NCI-H2029 (cell line): Measurements from ENCODE around the gene MEIS3.
"Not testable (repeated sequence)": the region's sequence is repeated elsewhere in the genome, so short reads cannot be mapped to it uniquely, and the experiment has no call there.

Experiments
- DNase-seq: peaks from one replicate; lab custom pipeline; 2025; lab: John Stamatoyannopoulos, UW

MEIS3 gene

DNA sequence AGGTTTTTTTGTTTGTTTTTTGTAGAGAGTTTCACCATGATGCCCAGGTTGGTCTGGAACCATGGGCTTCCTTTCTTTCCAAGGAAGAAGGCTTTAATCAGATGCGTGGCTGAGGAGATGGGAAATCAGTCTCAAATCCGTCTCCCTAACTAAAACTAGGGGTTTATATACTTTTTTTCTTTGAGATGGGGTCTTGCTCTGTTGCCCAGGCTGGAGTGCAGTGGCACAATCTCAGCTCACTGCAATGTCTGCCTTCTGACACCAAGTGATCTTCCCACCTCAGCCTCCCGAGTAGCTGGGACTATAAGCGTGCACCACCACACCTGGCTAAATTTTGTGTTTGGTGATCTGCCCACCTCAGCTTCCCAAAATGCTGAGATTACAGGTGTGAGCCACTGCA, 34.8 kb downstream of the MEIS3 start:
- DNase-seq: not testable (repeated sequence)

- DNase-seq: not testable (repeated sequence)
These were observed 35.4 kb downstream of the MEIS3 start for GRCh38 chr19:47383890-47384289.

- DNase-seq: no peak
These were observed 37.6 kb downstream of the MEIS3 start for GRCh38 chr19:47381653-47382279.

DNA sequence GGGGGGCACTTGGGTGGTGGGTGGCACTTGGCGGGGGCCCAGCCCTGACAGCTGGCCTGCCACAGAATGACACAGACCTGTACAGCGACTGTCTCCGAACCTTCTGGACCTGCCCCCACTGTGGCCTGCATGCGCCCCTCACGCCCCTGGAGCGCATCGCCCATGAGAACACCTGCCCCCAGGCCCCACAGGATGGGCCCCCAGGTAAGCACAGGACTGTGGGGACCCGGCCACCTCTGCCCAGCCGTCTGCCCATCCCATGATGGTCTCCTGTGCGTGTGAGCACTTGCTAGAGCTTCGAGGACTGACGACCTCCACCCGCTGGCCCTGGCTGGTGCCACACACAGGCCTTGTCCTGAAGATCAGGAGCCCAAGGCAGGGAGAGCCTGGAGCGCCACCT, 38.2 kb downstream of the MEIS3 start:
- no peak for DNase-seq

DNA sequence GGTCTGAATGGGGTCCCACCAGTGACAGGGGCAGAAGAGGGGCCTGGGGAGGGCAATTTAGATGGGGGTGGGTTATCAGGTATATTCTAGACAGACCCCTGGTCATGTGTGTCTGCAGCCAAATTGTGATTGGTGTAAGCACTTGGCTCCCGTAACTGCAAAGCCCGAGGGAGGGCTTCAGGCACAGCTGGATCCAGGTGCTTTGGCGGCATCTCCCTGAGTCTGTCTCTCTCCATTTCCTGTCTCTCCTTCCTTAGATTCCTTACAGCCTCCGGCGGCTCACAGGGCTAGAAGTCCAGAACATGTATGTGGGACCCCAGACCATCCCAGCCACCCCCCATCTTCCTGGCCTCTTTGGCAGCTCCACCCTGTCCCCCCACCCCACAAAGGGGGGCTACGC, 38.8 kb downstream of the MEIS3 start:
- DNase-seq: no peak

GRCh38 chr19:47379381-47379938, 39.9 kb downstream of the MEIS3 start:
- DNase-seq: no peak

DNA sequence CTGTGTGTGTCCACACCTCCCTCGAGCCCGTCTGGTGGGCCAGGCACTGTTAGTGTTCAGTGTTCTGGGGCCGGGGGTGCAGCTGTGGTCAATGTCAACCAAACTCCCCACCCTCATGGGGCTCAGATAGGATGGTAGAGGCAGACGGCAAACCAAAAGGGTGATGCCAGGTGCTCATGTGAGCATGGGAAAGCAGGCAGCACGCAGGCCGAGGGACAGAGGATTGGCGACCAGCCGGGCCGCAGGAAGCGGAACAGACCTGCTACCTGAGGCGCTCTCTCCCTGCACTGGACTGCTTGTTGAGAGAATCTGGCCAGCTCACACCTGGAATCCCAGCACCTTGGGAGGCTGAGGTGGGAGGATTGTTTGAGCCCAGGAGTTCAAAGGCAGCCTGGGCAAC, 41.1 kb downstream of the MEIS3 start:
- no peak for DNase-seq

GRCh38 chr19:47377801-47378200, 41.5 kb downstream of the MEIS3 start:
- DNase-seq: peak; percentile 46

GRCh38 chr19:47377208-47377701, 42.1 kb downstream of the MEIS3 start:
- DNase-seq: peak; percentile 66

DNA sequence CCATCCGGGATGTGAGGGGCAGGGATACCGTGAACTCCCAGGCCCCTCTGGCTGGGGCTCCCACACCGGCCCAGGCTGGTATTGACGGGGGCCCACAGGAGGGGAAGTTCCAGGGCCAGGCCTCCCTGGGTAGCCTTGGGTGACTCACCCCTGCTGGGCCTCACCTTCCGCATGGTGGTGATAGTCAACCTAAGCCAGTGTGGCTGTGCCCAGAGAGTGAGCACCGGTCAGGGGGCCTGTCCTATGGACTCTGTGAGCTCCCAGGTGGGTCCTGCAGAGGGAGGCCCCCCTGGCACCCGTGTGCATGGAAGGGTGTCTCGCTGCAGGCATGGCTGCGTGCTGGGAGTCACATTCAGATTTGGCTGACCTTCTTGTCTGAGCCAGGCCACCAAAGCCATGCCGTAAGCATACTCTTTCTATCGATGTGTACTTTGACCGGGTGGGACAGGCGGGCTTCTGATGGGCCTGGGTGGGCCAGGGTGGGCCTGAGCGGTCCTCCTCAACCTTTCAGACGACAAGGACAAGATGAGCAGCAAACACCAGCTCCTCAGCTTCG, 42.7 kb downstream of the MEIS3 start:
- DNase-seq: no peak

DNA sequence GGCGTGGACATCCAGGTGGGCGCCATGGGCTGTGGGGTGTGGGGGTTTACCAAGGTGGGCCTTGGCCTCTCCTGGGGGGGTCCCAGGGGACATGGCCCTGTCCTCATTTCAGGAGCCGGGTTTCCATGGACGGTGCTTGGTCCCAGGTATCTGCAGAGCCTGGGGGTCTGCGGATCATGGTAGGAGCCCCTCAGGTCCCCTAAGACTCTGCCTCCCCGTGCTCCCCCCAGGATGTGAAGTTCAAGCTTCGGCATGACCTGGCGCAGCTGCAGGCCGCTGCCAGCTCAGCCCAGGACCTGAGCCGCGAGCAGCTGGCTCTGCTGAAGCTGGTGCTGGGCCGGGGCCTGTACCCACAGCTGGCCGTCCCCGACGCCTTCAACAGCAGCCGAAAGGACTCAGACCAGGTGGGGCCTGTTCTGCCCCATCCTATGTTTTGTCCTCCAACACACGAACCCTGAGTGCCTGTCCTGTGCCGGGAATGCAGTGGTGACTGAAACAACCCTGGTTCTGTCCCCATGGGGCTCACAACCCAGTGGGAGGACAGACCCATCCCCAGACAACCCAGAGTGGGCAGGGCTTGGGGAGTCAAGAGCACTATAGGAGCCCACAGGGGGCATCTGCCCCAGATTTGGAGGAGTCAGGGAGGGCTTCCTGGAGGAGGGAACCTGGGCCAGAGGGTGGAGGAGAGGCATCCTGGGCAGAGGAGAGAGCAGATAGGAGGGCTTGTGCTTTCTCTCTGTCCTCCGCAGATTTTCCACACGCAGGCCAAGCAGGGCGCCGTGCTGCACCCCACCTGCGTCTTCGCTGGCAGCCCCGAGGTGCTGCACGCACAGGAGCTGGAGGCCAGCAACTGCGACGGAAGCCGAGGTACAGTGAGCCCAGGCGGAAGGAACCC, 43.4 kb downstream of the MEIS3 start:
- DNase-seq: no peak

DNA sequence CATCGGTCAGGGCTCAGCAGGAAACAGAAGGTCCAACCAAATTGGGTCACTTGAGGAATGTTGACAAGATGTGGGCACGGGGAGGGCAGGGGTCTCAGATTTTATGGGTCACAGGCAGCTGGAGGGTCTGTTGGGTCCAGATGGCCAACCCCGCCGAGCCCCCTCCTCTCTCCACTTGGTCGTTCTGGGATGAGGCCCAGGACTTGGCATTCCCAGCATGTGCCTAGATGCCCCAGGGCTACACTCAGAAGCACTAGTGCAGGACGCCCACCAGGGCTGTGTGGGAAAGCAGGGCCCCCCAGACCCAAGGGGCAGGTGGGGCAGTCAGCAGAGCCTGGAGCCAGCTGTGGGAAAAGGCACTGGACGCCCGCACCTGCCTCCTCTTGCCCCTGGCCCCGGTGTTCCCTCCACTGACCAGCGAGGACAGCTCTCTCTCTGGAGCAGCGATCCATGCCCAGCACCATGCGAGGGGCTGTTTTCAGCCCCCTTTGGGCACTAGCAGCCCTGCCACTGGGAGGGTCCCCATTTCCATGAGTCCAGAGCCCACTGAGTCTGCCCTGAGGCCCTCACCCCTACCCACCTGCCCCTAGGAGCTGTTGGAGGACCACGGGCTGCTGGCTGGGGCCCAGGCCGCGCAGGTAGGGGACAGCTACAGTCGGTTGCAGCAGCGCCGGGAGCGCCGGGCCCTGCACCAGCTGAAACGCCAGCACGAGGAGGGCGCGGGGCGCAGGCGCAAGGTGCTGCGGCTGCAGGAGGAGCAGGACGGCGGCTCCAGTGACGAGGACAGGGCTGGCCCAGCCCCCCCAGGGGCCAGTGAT, 44.2 kb downstream of the MEIS3 start:
- DNase-seq: no peak

DNA sequence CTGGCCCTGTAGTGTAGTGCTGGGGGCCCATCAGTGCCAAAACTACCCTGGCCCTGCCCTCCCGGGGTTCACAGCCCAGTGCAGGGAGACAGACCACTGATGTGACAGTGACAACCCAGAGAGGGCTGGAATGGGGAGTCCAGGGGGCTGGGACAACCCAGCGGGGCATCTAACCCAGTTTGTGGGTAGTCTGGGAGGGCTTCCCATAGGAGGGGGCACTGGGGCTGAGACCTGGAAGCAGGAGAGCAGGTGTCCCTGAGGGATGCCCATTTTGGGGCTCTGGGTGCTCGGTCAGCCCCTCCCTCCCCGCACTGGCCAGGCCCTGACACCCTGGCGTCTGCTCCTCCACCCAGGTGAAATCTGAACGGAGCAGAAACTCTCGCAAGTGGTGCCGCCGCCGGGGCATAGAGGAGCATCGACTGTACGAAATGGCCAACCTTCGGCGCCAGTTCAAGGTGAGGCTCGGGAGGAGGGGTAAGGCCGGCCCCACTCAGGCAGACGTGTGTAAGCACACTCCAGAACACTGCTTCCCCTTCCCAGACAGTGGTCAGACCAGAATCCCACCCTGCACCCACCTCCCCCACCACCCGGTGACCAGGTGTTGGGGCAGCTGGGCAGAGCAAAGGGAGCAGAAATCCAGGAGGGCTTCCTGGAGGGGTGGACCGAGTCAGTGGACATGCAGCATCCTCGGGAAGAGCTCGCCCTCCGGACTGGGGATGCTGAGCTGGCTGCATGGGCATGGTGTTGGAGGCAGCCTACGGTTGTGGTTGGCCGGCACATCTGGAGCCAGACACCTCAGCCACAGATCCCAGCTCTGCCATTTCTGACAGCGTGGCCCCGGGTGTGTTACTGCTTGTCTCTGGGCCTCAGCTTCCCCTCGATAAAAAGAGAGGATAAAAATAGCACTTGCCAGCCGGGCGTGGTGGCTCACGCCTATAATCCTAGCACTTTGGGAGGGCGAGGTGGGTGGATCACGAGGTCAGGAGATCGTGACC, 45.8 kb downstream of the MEIS3 start:
- no peak for DNase-seq

- DNase-seq: no peak
These were observed 46.7 kb downstream of the MEIS3 start for GRCh38 chr19:47372603-47373002.

GRCh38 chr19:47371261-47371660, 48.1 kb downstream of the MEIS3 start:
- no peak for DNase-seq

- no peak for DNase-seq
These were observed 49.2 kb downstream of the MEIS3 start for GRCh38 chr19:47370045-47370611.

DNA sequence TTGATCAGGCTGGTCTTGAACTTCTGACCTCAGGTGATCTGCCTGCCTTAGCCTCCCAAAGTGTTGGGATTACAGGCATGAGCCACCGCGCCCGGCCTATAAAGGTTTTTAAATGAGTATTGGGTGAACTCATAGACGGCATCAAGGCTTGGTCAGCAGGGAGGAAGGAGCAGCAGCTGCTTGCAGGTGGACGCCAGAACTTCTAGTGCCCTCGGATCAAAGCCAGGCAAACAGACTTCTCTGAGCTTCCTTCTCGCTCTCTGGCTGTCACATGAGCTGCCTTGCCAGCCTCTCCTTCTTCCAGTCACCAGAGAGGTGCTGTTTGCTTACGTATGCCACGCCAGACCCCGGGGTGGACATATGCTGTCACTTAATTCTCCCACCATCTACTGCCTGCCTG, 53.9 kb downstream of the MEIS3 start:
- not testable (repeated sequence) for DNase-seq

DNA sequence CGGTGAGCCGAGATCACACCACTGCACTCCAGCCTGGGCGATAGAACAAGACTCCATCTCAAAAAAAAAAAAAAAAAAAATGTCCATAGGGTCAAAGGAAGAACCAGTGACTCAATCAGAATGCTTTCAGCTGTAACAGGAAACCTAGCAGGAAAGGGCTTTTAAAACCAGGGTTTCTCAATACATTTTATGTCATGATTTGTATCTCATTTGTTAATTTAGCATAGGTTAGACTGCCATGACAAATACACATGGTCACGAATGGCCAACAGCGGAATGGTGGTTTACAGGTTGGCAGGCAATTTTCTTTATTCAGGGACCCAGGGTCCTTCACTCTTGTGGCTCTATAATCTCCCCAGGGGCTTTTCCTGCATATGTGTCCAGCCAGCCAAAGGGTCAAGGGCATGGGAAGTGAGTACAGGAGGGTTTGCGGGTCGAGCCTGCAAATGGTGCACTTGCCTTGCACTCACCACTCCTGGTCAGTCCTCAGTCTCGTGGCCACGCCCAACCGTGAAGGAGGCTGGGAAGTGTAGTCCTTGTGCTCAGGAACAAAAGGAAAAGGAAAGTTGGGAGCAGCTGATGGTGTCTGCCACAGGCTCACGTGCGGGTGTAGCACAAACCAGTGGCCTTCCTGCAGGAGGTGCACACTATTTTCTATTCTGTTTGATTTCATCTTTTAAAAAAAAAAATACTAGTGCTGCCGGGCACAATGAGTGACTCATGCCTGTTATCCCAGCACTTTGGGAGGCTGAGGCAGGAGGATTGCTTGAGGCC, 55.4 kb downstream of the MEIS3 start:
- DNase-seq: no peak

DNA sequence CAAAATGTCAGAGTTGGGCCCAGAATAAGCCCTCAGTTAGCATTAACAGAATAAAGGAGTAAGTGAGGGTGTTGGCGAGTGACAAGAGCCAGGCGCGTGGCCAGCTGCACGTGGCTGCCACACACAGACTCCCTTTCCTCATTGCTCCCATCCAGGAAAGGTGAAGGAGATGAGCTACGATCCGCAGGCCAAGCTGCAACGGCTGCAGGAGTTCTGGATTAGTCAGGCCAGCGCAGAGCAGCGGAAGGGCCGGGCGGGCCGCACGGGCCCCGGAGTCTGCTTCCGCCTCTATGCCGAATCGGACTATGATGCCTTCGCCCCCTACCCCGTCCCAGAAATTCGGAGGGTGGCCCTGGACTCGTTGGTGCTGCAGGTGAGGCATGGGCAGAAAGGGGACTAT, 57.0 kb downstream of the MEIS3 start:
- DNase-seq: no peak
